Measurements from ENCODE around the gene OASL. TPM values are rescaled to one million over a fixed set of nuclear protein-coding genes. Genes with fewer than 3 reads are reported as not detected.

Gene OASL
- total and polyA plus RNA-seq, 9 of the 15 experiments (the other 6 are each of a cell fraction or from before 2014, with no cell fraction given) = 0.14 TPM; not detected in 8

GRCh38 chr12:120972870-120973543 lies 66.0 kb downstream of the OASL start (continued):
- TF ChIP-seq MGA (IDR thresholded peaks at IDR 0.05) = no peak
- TF ChIP-seq RFX1 (IDR thresholded peaks at IDR 0.05) = peak; percentile 53
- TF ChIP-seq GABPB2 (CRISPR knock-in tag; conservative IDR thresholded peaks at IDR 0.05) = no peak
- TF ChIP-seq NUFIP1 (IDR thresholded peaks at IDR 0.05; ENCODE audit: partially characterized antibody) = no peak
- TF ChIP-seq ZSCAN32 (CRISPR knock-in tag; IDR thresholded peaks at IDR 0.05) = no peak
